Measurements from ENCODE around the gene RGS2.
A peak's percentile ranks its signal among the peaks of the same experiment; 100 is the strongest.

Gene RGS2

GRCh38 chr1:192797143-192797542, 11.7 kb upstream of the RGS2 start:
- no peak for DNase-seq

GRCh38 chr1:192797891-192798290, 10.9 kb upstream of the RGS2 start:
- no peak for DNase-seq

- no peak for DNase-seq
These were observed 7.4 kb upstream of the RGS2 start for GRCh38 chr1:192801451-192801850.

GRCh38 chr1:192802406-192802805, 6.4 kb upstream of the RGS2 start:
- DNase-seq, result no peak

- DNase-seq, result no peak
These were observed 5.3 kb upstream of the RGS2 start for GRCh38 chr1:192803501-192803900.

- DNase-seq, result peak; percentile 35
These were observed 3.0 kb upstream of the RGS2 start for GRCh38 chr1:192805832-192806323.

GRCh38 chr1:192807211-192808162, 1.4 kb upstream of the RGS2 start:
- DNase-seq, result no peak

GRCh38 chr1:192808163-192808517, 699 bp upstream of the RGS2 start:
- peak; percentile 25 for DNase-seq

GRCh38 chr1:192809307-192810252, 741 bp downstream of the RGS2 start:
- DNase-seq, result peak; percentile 40

- no peak for DNase-seq
These were observed 1.5 kb downstream of the RGS2 start for GRCh38 chr1:192810253-192810880.

- DNase-seq, result no peak
These were observed 2.2 kb downstream of the RGS2 start for GRCh38 chr1:192811006-192811405.

GRCh38 chr1:192811594-192812239, 2.9 kb downstream of the RGS2 start:
- DNase-seq, result no peak

- DNase-seq, result no peak
These were observed 3.8 kb downstream of the RGS2 start for GRCh38 chr1:192812420-192813209.

GRCh38 chr1:192814805-192815204, 6.0 kb downstream of the RGS2 start:
- no peak for DNase-seq

GRCh38 chr1:192817246-192817645, 8.4 kb downstream of the RGS2 start:
- no peak for DNase-seq

GRCh38 chr1:192821296-192821695, 12.5 kb downstream of the RGS2 start:
- no peak for DNase-seq

GRCh38 chr1:192824511-192824910, 15.7 kb downstream of the RGS2 start:
- no peak for DNase-seq

- DNase-seq, result no peak
These were observed 18.1 kb downstream of the RGS2 start for GRCh38 chr1:192826791-192827546.

- no peak for DNase-seq
These were observed 21.9 kb downstream of the RGS2 start for GRCh38 chr1:192830595-192831246.

GRCh38 chr1:192831706-192832355, 23.0 kb downstream of the RGS2 start:
- DNase-seq, result no peak
